Measurements from ENCODE around the gene DNAJA1.

DNA sequence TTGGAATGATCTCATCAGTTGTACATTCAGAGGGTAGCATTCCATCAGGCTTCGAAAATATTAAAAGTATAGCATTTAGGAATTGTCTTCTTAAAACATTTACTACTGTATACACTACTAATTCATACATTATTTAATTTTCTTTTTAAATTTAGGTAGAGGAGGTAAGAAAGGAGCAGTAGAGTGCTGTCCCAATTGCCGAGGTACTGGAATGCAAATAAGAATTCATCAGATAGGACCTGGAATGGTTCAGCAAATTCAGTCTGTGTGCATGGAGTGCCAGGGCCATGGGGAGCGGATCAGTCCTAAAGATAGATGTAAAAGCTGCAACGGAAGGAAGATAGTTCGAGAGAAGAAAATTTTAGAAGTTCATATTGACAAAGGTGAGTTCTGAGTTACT is 5.2 kb downstream of the DNAJA1 start:
- TF ChIP-seq CTCF (conservative IDR thresholded peaks at IDR 0.05; ENCODE audit: low read length) (no peak), EZH2phosphoT487 (IDR thresholded peaks at IDR 0.05; ENCODE audit: borderline replicate concordance, low read depth, low read length) (no peak)
